T-helper 22 cell (primary cell): Measurements from ENCODE around the gene F13B.
"Not testable (repeated sequence)": the region's sequence is repeated elsewhere in the genome, so short reads cannot be mapped to it uniquely, and the experiment has no call there.

Source experiments
- DNase-seq: peaks from one replicate; pipeline ENCODE4 v3.0.0-alpha.2; 2020; ENCODE audit warnings: low read depth

F13B gene, protein sequence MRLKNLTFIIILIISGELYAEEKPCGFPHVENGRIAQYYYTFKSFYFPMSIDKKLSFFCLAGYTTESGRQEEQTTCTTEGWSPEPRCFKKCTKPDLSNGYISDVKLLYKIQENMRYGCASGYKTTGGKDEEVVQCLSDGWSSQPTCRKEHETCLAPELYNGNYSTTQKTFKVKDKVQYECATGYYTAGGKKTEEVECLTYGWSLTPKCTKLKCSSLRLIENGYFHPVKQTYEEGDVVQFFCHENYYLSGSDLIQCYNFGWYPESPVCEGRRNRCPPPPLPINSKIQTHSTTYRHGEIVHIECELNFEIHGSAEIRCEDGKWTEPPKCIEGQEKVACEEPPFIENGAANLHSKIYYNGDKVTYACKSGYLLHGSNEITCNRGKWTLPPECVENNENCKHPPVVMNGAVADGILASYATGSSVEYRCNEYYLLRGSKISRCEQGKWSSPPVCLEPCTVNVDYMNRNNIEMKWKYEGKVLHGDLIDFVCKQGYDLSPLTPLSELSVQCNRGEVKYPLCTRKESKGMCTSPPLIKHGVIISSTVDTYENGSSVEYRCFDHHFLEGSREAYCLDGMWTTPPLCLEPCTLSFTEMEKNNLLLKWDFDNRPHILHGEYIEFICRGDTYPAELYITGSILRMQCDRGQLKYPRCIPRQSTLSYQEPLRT

DNA sequence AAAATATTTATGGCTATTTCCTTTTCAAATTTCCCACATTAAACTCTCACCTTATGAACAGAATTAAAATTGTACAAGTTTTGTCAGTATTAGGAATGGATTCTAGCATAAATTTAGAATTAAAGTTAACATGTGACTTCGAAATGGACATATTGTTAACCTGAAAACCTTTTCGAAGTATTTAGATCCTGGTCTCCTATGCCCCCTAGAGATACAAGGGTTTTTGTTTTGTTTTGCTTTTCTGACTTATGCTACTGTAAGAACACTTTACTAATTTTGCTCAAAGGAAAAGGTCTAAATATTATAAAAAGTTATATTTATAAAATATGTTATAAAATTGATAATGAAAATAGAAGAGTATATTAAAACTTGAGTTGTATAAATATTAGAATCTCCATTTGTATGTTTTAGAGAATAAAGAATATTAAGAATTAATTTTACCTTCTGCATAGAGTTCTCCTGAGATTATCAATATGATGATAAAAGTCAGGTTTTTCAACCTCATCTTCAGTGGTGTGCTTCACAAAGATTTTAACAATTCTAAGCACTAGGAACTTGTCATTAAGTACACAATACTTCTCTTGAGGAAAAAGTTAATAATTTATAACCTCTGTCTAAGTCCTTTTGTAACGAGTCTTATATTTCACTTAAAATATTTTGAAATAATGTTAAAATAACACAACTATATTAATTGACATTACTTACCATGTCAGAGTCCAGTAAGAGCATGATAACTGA is at the start of gene F13B:
Gene F13B, minus strand, starts transcription at position 542 of the 738 bp plus-strand sequence. Its CDS starts 37 bp downstream, at position 505.
- no peak for DNase-seq

DNA sequence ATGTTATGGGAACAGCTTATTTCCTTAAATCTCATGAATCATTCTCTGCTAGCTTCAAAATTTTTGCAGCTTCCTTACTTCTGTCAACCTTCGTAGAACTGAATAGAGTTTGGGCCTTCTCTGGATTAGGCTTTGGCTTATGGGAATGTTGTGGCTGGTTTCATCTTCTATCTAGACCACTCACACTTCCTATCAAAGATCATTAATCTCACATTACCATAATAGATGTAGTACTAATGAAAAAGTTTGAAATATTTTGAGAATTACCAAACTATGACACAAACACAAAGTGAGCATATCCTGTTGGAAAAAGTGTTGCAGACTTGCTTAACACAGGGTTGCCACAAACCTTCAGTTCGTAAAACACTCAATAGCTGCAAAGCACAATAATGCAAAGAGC is 49.1 kb upstream of the F13B start:
- DNase-seq, result no peak

DNA sequence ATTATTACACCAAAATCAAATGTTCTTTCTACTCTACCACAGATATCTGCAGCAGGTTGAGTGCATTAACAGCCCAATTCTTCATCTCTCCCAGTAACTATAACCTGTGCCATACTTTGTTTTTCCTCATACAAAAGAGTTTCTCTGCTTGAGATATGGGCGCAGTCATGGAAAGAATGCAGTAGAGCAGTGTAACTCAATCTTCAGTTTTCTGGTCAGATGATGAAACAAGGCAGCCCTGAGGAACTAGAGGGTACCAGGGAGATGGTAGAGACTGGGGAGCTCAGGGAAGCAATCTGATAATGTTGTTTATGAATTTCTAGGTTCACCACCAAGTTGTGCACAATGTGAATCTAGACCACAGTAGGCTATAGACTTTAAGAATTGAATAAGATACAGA is 39.8 kb upstream of the F13B start:
- no peak for DNase-seq

DNA sequence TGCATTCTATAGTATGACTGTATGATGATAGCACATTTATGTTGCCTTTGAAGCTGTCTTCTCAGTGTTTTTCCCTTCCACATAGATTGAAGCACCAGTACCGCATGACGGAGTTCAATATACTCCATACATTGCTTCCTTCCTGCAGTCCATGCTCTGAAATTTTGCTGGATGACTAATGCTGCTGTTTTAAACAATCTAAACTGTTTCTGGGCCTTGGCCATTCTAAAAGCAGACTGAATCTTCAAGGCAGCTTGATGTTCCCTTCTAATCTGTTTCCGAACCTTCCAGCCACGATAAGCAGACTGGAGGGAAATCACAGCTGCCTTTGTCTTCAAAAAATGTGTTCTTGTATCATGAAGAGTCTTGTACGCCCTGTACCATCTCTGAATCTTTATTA is 36.2 kb upstream of the F13B start:
- no peak for DNase-seq

DNA sequence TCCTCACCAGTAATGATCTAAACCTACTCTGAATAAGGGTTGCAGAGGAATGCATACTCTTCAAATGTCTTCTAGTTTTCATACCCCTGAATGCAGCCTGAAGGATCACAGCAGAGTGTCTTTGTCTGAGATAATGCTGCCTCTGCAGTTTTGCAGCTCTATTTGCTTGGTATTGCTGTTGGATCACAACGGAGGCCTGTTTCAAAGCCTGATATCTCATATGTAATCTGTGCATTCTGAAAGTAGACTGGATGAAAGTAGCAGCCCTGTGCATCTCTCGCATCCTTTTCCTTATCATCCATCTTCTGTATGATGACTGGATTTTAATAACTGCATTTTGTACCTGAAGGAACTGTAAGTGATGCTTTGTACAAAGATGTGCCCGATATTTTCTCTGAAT is 34.9 kb upstream of the F13B start:
- DNase-seq, result no peak

DNA sequence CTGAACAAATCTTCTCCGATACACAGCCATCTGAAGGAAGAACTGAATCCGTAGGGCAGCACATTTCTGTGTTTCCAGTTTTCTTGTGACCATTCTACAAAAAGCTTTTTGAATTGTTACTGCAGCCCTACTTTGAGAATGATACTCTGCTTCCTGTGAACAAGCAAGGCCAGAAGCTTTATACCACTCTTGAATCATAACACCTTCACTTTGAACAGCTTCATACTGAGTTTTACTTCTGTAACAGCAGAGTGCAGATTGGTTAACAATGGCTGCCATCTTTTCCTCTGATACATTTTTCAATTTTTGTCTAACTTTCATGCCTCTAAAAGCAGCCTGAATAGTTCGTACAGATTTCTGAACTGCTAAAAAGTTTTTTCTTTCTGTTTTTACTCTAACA is 33.6 kb upstream of the F13B start:
- no peak for DNase-seq

DNA sequence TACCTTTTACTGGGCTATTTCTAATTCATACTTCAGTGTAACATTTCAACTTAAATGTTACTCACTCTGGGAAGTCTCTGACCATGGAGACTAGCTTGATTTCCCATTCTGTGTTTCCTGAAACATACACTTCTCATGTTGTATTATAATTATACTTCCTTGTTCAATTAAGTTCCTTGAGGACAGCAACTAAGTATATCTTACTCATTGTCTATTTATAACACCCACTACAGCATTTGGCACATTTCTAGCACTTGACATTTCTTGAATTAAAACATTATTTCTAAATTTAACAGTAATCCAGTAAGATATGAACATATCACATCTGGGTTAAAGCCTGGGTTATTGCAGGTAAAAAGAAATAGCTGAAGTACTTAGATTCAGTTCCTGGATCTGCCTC is 32.4 kb upstream of the F13B start:
- no peak for DNase-seq

DNA sequence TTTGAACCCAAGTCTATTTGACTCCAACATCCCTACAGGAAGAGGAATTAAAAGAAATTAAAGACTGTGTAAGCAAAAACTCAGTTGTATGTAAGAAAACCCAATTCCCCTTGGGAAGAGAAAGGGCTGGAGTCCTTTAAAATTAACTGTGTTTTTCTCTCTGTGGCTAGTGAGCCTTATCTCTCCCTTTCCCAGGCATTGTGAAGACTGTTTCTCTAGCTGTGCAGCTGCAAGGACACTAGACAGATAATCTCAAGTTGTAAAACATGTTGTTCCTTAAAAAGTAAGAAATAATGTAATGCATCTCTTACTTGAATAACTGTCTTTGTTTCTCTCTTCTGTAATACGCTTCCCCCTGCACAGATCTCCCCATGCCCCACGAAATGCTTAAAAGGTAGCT is 29.9 kb upstream of the F13B start:
- not testable (repeated sequence) for DNase-seq

DNA sequence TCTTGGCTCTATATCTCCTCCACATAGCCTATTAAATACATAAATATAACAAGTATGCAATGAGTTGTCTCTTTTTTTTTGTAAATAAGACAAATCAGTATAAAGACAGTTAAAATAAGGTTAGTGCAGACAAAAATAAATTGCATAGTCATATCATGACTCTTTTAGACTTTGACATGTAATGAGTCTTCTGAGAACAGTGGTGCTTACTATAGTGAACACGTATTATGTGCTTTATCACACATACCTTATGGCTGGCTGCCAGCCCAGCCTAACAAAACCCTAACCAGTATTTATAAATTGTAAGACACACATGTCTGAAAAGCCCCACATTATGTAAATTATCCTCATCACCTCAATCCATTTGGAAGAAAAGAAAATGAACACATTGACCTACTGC is 29.1 kb upstream of the F13B start:
- DNase-seq, result no peak

DNA sequence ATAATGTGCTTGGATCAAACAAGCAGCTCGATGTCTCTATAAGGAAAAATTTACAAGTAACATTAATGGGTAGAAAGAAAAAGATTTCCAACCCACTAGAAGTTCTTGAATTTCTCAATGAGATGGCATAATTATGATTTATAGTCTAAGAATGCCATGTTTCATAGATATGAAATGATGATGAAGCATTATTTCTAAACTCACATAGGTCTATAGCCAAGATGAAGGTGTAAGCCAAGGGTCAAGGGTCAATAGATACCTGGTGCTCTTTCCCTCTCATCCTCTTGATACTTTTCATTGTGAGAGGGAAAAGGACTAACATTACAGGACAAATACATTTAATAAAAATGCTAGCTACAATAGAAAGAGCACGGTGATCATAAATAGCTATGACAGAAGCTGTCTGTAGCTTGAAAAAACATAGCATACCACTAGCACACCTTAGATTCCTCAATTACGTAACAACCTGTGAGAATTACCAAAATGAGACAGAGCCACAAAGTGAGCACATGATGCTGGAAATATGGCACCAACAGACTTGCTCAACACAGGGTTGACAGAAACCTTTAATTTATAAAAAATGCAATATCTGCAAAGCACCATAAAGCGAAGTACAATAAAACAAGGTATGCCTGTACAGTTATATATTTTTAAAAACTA is 26.3 kb upstream of the F13B start:
- DNase-seq, result no peak

DNA sequence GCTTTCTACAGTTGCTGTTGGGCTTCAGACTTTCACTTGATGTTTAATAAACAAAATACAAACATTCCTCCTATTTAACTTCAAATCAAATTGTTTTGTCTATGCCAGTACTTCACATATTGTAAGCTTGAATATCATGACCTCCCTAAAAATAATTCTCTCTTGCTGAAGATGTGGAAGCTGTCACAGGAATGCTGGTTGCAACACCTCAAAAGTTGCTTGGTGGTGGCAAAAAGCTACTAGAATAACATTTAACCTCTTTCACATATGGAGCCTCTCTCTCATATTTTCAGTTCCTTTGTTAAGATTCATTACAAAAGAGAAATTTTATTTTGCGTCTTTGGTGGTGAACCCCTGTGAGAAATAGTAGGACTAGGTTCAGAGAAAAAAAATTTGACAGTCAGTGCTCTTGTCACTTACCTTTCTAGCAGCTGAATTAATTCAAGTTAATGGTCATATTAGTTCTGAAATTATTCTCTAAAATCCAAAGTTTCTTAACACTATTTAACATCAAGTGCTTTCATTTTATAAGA is 25.5 kb upstream of the F13B start:
- DNase-seq, result no peak

DNA sequence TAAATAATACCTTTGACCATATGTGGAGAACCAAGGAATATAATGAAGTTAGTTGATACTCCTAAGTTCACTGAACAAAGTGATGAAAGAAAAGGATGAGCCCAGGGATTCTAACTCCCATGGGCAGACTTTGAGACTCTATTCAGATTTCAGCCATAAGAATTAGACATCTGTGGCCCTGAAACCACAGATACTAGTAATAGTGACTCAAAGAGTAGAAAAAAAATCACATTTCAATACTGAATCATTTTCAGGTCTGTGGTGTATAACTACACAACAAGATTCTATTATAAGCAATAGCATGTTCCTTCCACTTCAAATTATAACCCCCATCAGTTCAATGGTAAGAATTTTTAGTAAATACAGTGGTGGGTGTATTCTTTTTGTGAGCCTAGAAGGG is 16.4 kb upstream of the F13B start:
- DNase-seq, result no peak

DNA sequence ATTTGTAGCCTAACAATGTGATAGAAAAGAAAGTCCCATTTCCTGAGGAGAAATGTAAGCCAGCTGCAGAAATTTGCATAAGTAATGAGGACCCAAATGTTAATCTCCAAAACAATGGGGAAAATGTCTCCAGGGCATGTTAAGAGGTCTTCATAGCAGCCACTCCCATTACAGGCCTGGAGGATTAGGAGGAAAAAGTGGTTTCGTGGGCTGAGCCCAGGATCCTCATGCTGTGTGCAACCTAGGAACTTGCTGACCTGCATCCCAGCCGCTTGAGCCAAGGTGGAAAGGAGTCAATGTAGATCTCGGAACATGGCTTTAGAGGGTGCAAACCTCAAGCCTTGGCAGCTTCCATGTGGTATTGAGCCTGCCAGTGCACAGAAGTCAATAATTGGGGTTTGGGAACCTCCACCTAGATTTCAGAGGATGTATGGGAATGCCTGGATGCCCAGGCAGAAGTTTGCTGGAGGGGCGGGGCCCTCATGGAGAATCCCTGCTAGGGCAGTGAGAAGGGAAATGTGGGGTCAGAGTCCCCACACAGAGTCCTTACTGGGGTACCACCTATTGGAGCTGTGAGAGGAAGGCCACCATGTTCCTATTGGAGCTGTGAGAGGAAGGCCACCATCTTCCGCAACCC is 14.2 kb upstream of the F13B start:
- DNase-seq, result no peak

DNA sequence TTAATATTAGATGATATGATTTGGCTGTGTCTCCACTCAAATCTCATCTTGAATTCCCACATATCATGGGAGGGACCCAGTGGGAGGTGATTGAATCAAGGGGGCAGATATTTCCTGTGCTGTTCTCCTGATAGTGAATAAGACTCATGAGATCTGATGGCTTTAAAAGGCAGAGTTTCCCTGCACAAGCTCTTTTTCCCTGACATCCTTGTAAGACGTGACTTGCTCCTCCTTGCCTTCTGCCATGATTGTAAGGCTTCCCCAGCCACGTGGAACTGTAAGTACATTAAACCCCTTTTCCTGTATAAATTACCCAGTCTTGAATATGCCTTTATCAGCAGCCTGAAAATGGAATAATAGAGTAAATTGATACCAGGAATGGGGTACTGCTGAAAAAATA is 13.3 kb upstream of the F13B start:
- DNase-seq, result no peak

DNA sequence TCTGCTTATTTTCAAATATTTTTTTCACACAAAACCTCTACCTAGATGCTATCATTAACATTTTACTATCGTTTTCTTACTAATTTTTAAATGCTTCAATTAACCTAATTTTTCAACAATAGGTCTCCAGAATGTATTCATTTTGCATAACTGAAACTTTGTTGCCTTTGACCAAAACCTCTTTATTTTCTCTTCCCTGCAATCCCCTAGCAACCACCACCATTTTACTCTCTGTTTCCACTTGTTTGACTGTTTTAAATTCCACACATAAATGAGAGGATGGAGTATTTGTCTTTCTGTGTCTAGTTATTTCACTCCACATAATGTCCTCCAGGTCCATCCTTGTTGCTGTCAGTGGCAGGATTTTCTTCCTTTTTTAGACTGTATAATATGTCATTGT is 9.5 kb upstream of the F13B start:
- DNase-seq, result no peak

DNA sequence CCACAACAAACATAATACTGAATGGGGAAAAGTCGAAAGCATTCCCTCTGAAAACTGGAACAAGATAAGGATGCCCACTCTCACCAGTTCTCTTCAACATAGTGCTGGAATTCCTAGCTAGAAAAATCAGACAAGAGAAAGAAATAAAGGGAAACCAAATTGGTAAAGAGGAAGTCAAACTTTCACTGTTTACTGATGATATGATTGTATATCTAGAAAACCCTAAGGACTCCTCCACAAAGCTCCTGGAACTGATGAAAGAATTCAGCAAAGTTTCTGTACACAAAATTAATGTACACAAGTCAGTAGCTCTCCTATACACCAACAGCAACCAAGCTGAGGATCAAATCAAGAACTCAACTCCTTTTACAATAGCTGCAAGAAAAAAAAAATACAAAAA is 6.9 kb upstream of the F13B start:
- DNase-seq, result no peak

DNA sequence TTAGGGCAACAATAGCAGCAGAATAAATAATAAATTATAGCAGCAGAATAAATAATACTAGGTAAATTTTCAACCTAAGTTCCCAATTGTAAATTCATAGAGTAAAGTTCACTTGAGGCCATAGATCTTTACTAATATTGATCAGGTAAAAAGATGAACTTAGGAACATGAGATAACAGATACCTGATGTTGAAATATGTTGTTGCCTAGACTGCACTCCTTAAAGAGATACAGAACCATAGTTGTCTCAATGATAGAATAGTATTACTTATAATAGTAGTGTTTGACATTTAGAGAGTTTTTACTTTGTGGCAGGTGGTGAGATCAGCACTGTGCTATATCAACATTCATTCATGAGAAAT is 378 bp upstream of the F13B start:
- no peak for DNase-seq

DNA sequence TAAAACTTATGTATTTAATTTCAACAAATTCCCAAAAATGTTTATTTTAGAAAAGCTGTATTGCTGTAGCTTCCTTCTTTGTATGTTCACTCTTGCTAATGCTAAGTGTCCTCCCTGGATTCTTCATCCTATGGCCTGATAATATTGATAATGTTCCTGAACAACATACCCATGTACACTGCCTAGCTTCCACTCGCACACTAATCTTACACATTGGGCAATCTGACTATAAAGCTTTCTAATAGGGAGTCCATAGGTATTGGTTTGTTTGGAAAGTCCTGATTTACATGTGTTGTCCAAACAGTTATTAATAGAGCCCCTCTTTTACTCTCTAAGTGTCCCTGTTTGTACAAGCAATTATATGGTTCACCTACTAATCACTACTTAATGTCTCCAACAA is 783 bp downstream of the F13B start:
- no peak for DNase-seq

DNA sequence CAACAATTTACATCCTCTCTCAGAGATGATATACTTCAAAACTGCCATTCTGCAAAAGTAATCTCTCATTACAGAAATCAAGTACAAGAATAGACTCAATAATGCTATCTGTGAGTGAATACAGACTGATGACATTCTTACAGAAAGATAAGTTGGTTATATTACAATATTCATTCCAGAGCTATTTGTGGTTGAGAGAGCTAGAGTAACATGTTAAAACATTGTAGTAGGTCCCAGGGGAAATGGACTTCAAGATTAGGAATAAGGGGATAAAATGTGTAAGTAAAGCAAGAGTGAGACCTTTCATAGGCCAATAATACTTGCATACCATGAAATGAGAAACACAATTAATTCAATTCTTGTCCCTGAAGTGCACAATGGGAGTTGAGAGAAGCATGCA is 1.5 kb downstream of the F13B start:
- DNase-seq, result no peak

DNA sequence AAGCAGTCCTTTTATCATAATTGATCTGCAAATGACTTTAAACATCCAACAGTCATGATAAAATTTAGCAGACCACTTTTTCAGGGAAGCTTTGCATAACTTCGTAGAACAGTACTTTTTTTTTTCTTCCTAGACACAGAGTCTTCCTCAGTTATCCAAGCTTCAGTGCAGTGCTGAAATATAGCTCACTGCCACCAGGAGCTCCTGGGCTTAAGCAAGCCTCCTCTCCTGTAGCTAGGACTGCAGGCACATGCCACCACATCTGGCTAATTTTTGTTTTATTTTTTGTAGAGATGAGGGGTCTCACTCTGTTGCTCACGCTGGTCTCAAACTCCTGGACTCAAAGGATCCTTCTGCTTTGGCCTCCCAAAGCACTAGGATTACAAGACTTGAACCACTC is 3.8 kb downstream of the F13B start:
- DNase-seq, result no peak

DNA sequence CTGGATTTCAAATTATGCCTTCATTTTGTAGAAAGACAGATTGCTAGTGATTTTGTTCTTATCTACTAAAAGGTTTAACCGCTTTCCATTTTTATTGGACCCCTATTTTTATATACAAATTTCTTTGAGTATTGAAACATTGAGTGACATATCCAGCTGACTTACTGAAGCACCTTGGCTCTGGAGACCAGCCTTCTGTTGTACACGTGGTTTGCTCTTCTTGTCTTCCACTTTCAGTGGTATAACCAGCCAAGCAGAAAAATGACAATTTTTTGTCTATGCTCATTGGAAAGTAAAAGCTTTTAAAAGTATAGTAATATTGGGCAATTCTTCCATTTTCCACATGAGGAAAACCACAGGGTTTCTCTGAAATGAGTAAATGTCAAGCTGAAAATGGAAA is 4.4 kb downstream of the F13B start:
- DNase-seq, result no peak

DNA sequence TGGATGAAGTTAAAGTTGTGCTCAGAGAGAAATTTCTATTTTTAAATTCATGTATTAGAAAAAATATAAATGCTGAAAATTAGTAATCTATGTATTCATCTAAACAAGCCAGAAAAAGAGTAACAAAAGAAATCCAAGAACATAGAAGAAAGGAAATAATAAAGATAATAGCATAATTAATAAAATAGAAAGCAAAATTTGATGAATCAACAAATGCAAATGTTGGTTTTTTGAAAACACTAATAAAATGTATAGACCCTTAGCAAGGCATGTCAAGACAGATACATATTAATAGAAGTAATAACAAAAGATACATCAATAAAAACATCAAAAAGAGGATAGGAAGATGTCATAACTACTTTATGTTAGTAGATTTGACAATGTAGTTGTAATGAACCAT is 18.0 kb downstream of the F13B start:
- DNase-seq, result no peak
